Measurements from ENCODE around the gene CFAP20.

DNA sequence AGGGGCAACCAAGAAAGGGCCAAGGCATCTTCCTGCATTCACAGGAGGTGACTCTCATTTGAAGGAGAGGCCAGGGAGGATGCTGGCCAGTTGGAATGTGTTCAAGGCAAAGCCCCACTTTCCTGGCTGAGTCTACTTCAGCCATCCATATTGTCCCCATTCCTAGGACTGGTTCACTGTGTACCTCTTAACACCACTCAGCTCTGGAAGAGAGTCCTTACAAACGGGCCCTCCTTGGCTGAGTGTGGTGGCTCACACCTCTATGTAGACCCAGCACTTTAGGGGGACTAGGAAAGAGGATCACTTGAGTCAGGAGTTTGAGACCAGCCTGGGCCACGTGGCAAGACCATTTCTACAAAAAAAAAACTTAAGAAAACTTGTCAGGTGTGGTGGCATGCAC lies 28.1 kb upstream of the CFAP20 start:
- no peak for TF ChIP-seq BHLHE40 (IDR thresholded peaks at IDR 0.05; ENCODE audit: borderline replicate concordance)
- TF ChIP-seq SP1 (IDR thresholded peaks at IDR 0.05), result no peak
- no peak for TF ChIP-seq FOXK2 (IDR thresholded peaks at IDR 0.05)
- no peak for TF ChIP-seq ELF4 (IDR thresholded peaks at IDR 0.05)
- no peak for TF ChIP-seq NFRKB (IDR thresholded peaks at IDR 0.05)
- no peak for TF ChIP-seq L3MBTL2 (conservative IDR thresholded peaks at IDR 0.05)
- TF ChIP-seq ZNF384 (IDR thresholded peaks at IDR 0.05), result no peak
- no peak for TF ChIP-seq FOXM1 (IDR thresholded peaks at IDR 0.05; ENCODE audit: borderline replicate concordance)
- no peak for TF ChIP-seq SUZ12 (IDR thresholded peaks at IDR 0.05)
- TF ChIP-seq TARDBP (IDR thresholded peaks at IDR 0.05), result no peak
- TF ChIP-seq HDGF (IDR thresholded peaks at IDR 0.05; ENCODE audit: borderline replicate concordance), result no peak
